Smooth muscle cell of the brain vasculature (primary cell): ENCODE measurements around the gene MYH10.

Source experiments
- DNase-seq: peaks from one replicate; pipeline ENCODE4 v3.0.0-alpha.2; 2012; ENCODE audit warnings: low read depth, low spot score

Gene MYH10

DNA sequence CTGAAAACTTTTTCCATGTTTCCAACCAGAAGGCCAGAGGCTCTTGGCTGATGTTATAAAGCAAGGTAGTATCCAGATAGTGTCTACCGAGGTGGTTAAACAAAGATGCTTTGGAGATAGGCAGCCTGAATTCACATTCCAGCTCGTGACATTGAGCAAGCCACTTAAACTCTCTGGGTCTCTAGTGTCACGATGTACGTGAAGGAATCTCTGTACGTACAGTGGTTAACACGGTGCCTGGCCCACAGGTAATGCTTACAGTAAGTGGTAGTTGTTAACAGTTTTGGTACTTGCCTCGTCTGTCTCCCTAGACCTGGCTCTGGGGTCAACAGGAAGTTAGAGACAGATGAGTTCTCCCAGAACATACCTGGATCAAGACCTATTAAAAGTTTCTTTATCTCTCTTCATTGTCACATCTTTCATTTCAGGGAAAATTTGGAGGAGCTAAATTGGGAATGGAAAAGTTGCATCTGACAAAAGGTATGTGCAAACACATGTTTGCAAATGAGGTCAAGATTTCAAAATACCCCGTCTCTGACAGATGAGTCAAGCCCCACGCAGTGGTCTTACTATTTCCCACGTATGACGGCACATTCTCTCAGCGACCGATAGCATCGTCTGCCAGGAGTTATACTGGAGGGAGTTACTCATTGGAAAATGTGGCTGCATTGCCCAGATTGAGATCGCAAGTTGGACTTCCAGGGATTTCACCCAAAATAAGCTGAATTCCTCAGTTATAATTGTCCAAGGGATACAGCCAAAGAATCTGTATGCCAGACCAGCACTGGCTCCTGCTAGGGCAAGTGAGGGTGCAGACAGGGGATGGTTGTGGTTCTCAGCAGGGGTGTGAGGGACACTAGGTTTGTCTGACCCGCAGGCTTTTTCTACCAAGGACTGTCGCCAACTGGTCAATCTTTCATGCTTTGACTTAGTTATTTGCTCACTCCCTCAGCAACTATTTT lies 18.9 kb upstream of the MYH10 start:
- no peak for DNase-seq

DNA sequence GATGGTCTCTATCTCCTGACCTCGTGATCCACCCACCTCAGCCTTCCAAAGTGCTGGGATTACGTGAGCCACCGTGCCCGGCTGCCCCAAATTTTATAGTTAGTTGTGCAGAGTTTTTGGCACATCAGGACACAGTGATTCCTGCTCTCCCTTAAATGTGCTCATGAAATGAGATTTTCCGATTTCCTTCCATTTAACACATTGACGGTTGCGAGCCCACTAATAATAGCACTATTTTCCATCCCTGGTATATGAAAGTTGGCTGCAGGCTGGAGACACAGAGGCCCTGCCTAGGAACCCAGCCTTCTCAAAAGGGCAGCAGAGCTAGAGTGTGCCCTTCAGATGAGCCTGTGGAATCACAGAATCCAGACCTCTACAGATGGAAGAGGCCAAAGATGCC lies 17.4 kb upstream of the MYH10 start:
- no peak for DNase-seq

DNA sequence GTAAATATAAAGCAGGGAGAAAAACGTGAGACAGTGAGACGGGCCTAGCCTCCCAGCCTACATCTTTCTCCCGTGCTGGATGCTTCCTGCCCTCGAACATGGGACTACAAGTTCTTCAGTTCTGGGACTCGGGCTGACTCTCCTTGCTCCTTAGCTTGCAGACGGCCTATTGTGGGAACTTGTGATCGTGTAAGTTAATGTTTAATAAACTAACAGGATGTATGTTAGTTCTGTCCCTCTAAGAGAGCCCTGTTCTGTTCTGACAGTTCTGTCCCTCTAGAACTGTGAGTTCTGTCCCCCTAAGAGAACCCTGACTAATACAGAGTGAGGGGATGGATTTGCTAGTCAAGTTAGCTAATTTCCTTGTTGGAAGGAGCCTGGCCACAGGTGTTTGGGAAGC lies 16.7 kb upstream of the MYH10 start:
- no peak for DNase-seq

DNA sequence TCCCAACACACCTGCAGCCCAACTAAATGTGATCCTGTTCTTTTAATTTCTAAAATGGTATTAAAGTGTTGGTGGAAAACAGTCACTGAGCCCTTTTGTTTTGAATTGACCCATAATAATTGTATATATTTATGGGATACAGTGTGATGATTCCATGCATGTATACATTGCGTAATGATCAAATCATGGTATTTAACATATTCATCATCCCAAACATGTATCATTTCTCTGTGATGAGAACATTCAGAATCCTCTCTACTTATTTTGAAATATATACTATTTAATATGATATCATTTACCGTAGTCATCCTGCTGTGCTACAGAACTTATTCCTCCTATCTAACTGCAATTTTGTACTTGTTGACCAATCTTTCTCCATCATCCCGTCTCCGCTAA lies 14.0 kb upstream of the MYH10 start:
- no peak for DNase-seq

DNA sequence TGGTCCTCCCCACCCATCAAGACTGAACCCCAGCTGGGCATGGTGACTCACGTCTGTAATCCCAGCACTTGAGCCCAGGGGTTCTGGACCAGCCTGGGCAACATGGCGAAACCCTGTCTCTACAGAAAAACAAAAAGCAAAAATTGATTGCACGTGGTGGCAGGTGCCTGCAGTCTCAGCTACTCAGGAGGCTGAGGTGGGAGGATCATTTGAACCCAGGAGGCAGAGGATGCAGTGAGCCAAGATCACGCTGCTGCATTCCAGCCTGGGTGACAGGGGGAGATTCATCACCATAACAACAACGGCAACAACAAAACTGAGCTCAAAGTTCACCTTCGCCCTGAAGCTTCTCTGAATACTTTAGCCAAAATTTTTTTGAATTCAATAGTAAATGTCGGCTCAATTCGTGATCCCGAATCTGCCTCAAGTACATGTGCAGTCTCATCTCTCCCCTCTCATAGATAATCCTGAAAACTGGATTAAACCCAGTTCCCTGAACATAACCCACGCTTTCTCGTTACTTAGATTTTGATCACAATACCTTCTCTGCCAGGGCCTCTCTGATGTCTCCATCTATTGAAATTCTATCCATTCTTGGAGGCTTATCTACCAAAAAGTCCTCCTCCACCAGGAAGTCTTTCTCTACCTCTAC lies 13.5 kb upstream of the MYH10 start:
- DNase-seq: no peak

DNA sequence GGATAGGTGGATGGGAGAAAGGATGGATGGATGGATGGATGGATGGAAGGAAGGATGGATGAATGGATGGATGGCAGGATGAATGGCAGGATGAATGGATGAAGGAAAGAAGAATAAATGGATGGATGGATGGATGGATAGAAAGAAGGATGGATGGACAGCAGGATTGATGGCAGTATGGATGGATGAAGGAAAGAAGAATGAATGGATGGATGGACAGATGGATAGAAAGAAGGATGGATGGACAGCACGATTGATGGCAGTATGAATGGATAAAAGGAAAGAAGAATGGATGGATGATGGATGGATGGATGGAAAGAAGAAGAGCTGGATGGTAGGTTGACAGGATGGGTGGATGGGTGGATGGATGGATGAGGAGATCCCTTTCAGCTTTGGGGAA lies 9.2 kb upstream of the MYH10 start:
- no peak for DNase-seq

DNA sequence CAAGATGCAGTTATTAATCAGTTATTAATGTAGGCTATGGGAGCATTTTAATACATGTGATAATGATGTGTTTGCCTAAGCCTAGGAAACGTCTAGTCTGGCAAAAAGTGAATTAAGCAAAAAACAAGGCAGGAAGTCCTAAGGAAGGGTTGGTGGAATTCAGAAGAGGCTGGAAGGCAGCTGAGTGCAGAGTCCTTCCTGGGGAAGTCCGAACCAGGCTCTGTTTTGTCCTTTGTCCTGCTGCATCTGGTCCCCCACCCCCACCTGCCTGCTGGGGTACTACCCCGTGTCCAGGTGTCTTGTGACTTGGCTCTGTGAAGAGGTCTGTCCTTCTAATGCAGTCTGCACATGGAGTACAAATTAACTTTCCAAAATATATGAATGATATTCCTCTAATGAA lies 1.5 kb upstream of the MYH10 start:
- DNase-seq: no peak

DNA sequence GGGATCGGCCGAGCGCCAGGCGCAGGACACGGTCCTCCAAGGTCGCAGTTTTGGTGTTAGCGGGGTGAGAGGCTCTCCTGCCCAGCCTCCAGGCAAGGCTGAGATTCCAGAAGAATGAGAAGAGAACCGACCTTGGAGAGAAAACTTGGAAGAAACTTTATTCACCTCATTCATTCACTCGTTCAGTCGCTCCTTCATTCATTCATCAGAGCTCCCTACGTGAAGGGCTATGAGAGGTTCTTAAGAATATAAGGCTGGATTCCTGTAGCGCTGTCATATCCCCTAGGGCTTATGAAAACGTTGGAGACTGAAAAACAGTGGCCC lies 991 bp upstream of the MYH10 start:
- DNase-seq: no peak

DNA sequence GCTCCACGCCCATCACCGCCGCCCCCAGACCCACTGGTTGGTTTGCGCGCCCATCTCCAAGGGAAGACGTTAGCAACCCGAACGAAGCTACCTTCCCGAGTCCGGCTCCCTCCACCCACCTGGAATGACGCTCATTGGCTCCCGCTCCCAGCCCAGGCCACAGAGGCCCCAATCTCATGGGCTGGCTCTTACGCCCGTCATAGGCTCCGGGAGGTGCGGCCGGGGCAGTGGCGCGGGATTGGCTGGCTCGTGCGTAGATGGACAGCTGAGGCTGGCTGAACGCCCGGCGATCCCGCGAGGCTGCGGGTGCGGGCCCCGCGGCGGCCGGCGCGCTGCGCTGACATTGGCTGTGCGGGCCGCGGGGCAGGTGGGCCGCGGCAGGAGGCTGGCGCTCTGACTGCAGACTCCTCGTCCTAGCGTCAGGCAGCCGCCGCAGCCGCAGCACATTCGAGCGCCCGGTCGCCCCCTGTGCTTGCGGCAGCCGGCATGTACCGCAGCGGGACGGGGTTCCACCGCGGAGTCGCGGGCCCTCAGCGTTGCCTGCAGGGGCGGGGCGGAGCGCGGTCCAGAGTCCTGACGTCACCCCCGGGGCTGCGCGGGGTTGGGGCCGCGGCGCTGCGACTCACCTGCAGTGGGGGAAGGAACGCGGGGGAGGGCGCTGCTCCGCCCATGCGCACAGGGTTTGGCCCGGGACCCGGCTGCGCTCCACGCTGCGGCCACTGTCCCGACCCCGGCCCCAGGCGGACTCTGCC lies 453 bp upstream of the MYH10 start:
- DNase-seq: peak; percentile 99

DNA sequence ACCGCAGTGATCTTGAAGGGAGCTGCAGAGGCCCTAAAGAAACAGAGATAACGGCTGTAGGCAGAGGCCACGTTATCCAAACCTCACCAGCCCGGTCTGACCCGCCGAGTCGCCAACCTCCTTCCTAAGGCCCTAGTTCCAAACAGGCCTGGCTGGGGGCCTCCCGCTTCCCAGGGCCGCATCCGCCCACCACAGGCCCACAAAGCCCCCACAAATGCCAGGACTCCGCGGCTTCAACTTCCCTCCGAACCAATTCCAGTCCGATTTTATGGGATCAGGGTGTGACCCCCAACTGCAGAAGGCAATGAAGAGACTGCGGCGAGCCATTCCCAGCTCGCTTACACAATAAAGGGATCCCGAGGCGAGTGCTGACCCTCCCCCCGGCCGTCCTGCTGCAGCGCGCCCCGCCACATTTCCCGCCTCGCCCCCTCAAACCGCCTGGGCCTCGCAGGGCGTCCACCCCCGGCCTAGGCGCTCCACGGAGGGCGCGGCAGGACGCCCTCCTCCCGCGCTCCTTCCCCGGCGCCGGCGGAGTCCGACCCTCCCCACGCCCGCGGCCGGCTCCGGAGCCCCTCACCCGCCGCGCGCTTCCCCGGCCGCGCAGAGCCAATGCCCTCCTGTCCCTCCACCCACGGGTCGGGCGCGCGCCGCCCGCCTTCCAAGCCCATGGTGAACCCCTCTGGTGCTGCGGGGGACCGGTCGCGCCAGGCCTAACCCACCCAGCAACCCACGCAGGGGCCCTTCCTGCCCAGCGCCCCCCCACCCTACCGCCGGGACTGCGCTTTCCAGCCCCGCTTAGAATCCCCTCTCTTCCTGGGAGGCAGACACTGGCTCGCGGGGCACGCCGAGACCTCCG lies 926 bp downstream of the MYH10 start:
- no peak for DNase-seq

DNA sequence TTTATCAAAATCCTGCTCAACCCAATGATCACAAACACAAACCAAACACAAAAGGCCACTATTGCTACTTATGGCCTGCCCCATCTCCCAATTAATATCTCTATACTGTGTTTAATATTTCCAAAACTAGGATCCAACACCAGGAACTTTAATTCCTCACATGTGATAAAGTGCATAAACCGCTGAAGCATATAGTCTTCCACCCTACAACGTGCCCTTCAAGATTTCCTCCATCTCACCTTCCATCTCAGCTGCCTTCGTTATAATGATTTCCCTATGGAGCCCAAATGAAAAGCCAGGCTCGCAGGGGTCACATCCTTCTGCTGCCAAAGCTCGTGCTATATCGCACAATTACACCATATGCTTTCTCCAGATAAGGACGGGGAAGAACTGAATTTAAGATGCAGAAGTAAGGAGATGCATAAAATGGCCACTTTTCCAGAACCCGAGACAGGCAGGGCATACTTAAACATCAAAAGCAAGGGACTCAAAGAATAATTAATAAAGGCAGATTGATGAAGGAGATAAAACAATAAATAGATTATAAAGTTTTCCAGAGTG lies 1.8 kb downstream of the MYH10 start:
- DNase-seq: no peak

DNA sequence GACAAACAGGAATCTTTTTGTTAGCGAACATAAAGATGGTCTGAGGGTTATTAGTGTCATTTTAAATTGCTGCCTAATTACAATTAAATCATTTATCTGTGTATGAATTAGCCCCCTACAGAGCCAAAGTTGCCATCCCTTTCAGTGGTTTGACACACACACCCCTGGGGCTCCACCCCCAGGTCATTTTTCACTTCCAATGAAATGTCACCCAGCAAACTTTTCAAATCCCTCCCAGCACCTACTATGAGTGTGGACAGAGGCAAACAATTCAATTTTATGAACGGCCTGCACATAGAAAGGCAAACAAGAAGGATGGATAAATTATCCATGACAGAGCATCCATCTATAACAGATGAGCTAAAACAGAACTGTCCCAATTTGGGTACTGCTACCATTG lies 2.4 kb downstream of the MYH10 start:
- DNase-seq: no peak

DNA sequence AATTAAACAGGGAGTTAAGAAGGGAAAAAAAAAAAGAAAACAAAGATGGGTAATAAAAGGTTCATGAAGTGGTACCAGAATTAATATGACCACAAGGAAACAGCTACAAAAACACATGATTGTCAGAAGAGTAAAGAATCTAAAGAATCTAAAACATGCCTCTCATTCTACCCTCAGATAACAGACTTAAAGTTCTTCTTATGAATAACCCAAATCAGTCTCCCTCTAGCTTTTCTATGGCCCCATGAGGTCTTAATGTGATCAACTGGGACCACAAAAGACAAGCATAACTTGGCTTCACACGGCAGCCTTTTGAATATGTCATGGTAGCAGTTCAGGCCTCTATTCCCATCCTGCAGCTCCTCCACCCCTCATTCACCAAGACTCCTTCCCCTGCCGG lies 6.9 kb downstream of the MYH10 start:
- DNase-seq: no peak

DNA sequence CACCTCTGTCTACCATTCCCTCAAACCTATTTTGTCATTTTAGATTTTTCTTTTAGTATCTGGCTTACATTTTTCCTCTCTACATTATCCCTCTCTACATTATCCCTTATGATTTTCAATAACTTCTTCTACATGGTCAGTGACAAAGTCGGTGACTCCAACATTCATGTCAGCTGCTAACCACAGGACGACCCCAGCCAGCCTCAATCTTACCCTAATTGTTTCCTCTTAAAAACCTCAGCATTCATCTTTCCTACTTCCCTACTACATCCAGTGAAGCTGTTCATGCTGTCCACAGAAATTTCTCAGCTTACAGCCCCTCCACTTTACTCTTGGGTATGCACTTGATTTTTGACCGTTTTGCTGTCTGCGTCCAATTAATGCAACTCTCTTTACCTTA lies 8.3 kb downstream of the MYH10 start:
- DNase-seq: no peak

DNA sequence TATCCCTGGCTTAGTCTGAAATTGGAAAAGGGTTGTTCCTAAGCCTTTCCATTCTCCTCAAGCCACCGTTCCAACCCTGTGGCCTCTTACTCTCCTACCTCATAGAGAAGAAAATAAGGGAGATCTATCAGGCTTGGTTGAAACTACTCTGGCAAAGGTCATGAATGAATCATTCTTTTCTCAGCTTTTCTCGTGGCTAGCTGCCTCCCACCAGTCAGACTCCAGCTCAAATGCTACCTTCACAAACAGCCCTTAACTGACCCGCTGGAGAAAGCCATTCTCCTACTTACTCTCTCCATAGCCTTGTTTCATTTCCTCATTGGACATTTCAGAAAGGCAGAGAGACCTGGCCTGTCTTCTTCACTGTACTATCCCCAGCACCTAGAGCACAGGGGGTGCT lies 8.9 kb downstream of the MYH10 start:
- DNase-seq: no peak

DNA sequence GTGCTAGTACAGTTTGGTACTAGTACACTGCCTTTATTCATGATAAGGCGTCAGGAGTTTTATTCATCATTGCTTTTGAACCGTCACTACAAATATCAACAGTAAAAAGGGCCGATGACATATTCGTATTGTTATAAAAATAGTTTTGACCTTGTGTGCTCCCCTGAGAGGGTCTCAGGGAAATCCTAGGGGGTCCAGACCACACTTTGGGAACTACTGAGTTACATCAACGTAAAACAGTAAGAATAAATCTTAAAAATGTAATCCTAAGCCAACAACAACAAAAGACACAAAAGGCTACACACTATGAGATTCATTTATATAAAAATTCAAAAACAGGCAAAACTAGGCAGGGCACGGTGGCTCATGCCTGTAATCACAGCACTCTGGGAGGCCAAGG lies 11.2 kb downstream of the MYH10 start:
- peak; percentile 57 for DNase-seq

DNA sequence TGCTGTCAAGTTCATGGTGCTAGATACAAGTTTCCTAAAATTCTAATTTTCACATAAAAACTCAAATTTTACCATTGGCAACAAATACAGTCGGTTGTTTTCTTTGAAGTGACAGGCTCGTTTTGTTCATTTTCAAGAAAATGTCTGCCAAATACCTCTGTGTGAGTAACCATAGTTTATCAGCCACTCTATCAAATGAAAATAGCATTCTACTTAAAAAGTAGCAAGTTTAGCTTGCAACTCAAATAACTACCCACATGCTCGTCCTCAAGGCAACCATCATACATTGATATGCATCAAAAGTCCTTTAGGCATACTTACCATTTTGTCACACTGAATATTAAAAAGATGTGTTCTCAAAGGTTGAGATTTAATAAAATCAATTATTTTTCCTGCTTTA lies 11.7 kb downstream of the MYH10 start:
- DNase-seq: no peak

DNA sequence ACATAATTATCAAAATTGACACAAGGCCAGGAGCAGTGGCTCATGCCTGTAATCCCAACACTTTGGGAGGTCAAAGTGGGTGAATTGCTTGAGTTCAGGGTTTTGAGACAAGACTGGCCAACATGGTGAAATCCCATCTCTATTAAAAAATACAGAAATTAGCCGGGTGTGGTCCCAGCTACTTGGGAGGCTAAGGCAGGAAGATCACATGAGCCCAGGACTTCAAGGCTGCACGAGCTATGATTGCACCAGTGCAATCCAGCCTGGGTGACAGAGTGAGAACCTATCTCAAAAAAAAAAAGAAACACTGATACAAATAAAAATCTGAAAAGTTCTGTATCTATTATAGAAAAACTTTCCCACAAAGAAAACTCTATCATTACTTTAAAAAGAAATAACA lies 15.5 kb downstream of the MYH10 start:
- DNase-seq: no peak

DNA sequence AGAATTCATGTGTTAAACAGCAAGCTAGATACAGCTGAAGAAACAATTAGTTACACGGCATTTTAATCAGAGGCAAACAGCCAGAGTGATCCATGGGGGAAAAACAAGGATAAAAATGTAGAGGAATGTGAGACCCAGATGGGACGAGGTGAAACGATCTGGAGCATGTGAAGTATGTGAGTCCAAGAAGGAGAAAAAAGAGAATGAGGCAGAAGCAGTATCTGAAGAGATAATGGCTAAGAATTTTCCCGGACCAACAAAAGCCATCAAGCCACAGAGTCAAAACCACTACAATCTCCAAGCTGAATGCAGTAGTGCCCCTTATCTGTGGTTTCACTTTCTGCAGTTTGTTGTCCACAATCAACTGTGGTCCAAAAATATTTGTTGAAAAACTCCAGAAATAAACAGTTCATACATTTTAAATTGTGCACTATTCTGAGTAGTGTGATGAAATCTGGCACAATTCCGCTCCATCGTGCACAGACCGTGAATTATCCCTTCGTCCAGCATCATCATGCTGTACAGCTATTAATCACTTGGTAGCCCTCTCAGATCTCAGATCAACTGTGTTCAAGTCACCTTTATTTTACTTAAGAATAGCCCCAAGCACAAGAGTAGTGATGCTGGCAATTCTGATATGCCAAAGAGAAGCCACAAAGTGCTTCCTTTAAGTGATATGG lies 18.8 kb downstream of the MYH10 start:
- DNase-seq: no peak

DNA sequence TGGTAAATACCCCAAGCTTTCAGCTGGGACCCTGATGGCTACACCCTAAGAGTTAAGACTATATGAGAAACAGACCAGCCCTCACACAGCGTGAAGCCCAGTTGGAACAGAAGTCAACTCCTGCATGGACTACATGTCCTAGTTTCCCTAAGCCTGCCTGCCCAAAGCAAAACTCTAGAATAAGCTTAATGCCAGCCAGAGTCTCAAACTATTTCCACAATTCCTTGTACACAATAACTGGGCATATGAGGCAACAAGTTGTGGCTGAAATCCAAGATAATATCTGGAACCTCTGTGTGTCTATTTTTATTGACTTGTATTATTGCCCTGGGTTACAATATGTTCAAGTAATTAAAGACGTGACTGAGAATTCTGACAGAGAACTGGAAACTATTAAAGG lies 19.4 kb downstream of the MYH10 start:
- DNase-seq: no peak

DNA sequence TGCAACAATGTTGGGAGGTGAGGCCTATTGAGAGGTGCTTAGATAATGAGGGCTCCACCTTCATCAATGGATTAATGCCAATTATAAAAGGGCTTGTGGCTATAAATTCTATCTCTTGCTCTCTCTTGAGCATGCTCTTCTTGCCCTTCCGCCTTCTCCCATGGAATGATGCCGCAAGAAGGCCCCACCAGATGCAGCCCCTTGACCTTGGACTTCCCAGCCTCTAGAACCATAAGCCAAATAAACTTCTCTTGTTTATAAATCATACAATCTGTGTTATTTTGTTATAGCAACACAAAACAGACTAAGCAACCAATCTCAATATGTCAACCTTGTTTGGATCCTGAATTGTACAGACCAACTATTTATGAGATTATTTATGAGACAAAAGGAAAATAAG lies 20.0 kb downstream of the MYH10 start:
- no peak for DNase-seq
